Kidney (tissue), 14 donors: ENCODE data around the gene FIBCD1. TPM values are rescaled to one million over a fixed set of nuclear protein-coding genes. Genes with fewer than 3 reads are reported as not detected.

ENCODE experiments used
- DNase-seq, 5 donors: peaks; one replicate each; pipeline ENCODE4 v3.0.0-alpha.2; 2013 to 2020
- FAIRE-seq: peaks from 2 replicates; lab custom pipeline; 2012; peaks lifted over from hg19 to GRCh38; lab: Jason Lieb, UNC
- H3K27ac ChIP-seq, 2 donors: one replicate each; pipeline ENCODE4 v1.7.0; 2013; ENCODE audit warnings: low read depth in 2 of 2, low read length in 2 of 2, inconsistent platforms in 1 of 2
- H3K27me3 ChIP-seq: one replicate; pipeline ENCODE4 v1.7.1; 2013; ENCODE audit warnings: low read length, inconsistent platforms; ENCODE audit not compliant: control insufficient read depth, insufficient read depth
- H3K36me3 ChIP-seq, 3 donors: one replicate each; pipeline versions ENCODE4 v1.7.0 to v1.7.1; 2013; ENCODE audit warnings: low read length in 3 of 3, control low read depth in 1 of 3, inconsistent platforms in 1 of 3; ENCODE audit not compliant: insufficient read depth in 3 of 3, control insufficient read depth in 2 of 3
- H3K4me1 ChIP-seq, 3 donors: one replicate each; pipeline versions ENCODE4 v1.7.0 to v1.7.1; 2013; ENCODE audit warnings: low read length in 3 of 3, inconsistent platforms in 1 of 3, low read depth in 1 of 3; ENCODE audit not compliant: control insufficient read depth in 2 of 3, insufficient read depth in 2 of 3
- H3K4me3 ChIP-seq, 3 donors: one replicate each; pipeline versions ENCODE4 v1.7.0 to v1.8.1; 2013; ENCODE audit warnings: low read length in 3 of 3, control low read depth in 1 of 3, inconsistent platforms in 1 of 3
- H3K9ac ChIP-seq, 3 donors: one replicate each; pipeline versions ENCODE4 v1.7.0 to v1.7.1; 2013; ENCODE audit warnings: low read length in 3 of 3, control low read depth in 1 of 3, inconsistent platforms in 1 of 3
- H3K9me3 ChIP-seq, 3 donors: one replicate each; pipeline versions ENCODE4 v1.7.0 to v1.7.1; 2013; ENCODE audit warnings: low read length in 3 of 3, control low read depth in 1 of 3, inconsistent platforms in 1 of 3; ENCODE audit not compliant: control insufficient read depth in 2 of 3, insufficient read depth in 1 of 3
- intact Hi-C: fragments of 100-400 bp; cut with DNase I; formaldehyde crosslinking; loops from one replicate; pipeline ENCODE4 v1.11.1; 2022
- polyA plus RNA-seq: library from polyadenylated mRNA; stranded (reverse); fragments of 350-450 nt; fragmentation: Illumina TruSeq; extraction: RNeasy Lipid Tissue Mini Kit (QIAGEN cat#74804); gene quantifications from one replicate; pipeline ENCODE4 v1.2.3, GENCODE V29; 2014; ENCODE audit warnings: low read depth, low replicate concordance; ENCODE audit not compliant: insufficient read depth
- total RNA-seq: library from RNA; stranded (reverse); fragmentation: NEBNext Ultra II Directional; extraction: Animal tissue kit (Norgen Biotek cat#: 25700); gene quantifications from one replicate; pipeline ENCODE4 v1.2.1, GENCODE V29; 2021
- TF ChIP-seq, protein P1 (sequence below): IDR thresholded peaks from 3 replicates; pipeline ENCODE4 v1.5.1; 2012; ENCODE audit warnings: mild to moderate bottlenecking, moderate library complexity, borderline replicate concordance; ENCODE audit not compliant: insufficient read depth; ENCODE audit errors: extremely low read depth
- donor health status: control.
- donor health status: control.
- donor health status: control.
- donor health status: control.
- donor health status: control.
- donor health status: DM: yes; HTN: yes; CAD: no.
- donor health status: Normal renal cell carcinoma (clear cell type).

Gene FIBCD1
- total and polyA plus RNA-seq, 2 donors from 2014 or later: 0.25 TPM; not detected in 1

DNA sequence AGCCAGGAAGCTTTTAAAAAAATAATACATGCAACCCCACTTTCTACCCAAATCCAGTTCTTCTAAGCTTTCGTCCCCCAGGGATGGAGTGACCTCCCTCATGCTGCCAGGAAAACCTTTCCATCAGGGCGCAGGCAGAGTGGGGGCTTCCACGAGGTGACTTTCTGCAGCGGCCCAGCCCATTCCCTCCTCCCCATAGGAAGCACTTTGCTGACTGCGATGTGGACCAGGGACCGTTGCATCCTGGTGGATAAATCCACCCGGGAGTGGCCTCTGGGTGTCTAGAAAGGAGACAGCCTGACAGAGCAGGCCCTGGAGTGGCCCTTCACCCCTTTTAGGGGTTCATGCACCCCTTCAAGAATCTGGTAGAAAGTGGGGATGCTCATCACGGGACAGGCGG, 44.0 kb downstream of the FIBCD1 start:
- H3K9ac ChIP-seq: no peak overlapping the region
- H3K9me3 ChIP-seq: no peaks in the 10 kb centered on the region
- DNase-seq: peak in 1 of 5 donors; percentile 28
- peaks cover 0 to 4% (median 3%) of the 10 kb centered on the region in 3 donors for H3K36me3 ChIP-seq
- no peaks in the 10 kb centered on the region for H3K4me1 ChIP-seq
- H3K4me3 ChIP-seq: no peak overlapping the region
- H3K27me3 ChIP-seq: no peaks in the 10 kb centered on the region
- intact Hi-C loops: no loop called here
- TF ChIP-seq, protein P1, sequence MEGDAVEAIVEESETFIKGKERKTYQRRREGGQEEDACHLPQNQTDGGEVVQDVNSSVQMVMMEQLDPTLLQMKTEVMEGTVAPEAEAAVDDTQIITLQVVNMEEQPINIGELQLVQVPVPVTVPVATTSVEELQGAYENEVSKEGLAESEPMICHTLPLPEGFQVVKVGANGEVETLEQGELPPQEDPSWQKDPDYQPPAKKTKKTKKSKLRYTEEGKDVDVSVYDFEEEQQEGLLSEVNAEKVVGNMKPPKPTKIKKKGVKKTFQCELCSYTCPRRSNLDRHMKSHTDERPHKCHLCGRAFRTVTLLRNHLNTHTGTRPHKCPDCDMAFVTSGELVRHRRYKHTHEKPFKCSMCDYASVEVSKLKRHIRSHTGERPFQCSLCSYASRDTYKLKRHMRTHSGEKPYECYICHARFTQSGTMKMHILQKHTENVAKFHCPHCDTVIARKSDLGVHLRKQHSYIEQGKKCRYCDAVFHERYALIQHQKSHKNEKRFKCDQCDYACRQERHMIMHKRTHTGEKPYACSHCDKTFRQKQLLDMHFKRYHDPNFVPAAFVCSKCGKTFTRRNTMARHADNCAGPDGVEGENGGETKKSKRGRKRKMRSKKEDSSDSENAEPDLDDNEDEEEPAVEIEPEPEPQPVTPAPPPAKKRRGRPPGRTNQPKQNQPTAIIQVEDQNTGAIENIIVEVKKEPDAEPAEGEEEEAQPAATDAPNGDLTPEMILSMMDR: no peak
- FAIRE-seq: no peak
- H3K27ac ChIP-seq: no peak overlapping the region

DNA sequence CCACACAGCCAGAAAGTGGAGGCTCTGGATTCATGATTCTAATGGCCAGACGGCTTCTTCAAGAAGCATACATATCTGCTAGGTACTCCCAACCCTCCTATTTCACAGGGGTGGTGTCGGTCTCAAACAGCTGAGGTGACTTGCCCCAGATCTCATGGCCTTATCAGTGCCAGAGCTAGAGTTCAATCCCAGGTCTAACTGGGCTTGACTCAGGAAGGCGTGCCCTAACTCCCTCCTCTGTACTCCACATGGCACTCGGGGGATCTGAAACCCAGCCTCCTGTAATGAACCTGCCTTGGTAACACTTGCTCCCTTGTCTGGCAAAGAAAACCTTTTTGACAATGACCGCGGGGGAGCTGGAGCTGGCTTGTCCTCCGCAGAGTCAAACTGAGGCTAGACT, 44.5 kb downstream of the FIBCD1 start:
- Histone ChIP-seq H3K4me1 (no peaks in the 10 kb centered on the region), H3K36me3 (peaks cover 0 to 8% (median 5%) of the 10 kb centered on the region in 3 donors), H3K9ac (no peak overlapping the region), H3K9me3 (no peaks in the 10 kb centered on the region), H3K27ac (no peak overlapping the region), H3K27me3 (no peaks in the 10 kb centered on the region), H3K4me3 (no peak overlapping the region)
- intact Hi-C loops: no loop called here
- TF ChIP-seq, protein P1: no peak
- DNase-seq: peak in 1 of 5 donors; percentile 41
- no peak for FAIRE-seq

DNA sequence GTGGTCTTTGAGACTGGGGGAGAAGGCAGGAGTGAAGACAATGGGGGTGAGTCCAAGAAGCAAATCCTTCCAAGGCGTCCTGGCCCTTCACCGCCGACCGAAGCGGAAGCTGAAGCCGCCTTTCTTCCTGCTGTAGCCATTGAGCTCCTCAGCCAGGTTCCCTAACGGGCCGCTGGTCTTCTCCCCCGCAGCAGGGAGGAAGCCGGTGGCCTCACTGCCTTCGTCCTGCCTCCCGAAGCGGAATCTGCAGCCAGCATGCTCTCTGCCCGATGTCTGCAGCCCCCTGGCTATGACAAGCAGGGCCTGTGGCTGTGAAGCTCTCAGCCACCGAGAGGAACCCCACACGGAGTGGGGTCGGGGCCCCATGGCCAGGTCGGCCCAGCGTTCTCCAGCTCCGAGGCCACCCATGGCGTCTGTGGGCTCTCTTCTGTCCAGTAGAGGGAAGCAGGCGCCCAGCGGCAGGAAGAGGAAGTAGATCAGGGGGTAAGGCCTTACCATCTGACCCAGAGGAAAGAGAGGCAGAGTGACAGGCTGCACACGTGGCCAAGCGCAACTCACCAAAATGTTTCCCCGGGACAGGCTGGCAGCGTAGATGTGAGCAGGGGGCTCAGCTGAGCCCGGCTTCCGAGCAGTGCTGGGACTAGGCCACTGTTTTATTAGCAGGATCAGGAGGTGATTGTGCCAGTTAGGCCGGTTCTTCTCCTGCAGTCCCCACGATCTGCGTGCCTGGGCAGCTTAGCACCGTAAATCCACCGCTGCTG, 45.5 kb downstream of the FIBCD1 start:
- Histone ChIP-seq H3K4me3 (no peak overlapping the region), H3K36me3 (peaks cover 0 to 8% (median 5%) of the 10 kb centered on the region in 3 donors), H3K4me1 (no peaks in the 10 kb centered on the region), H3K9me3 (no peaks in the 10 kb centered on the region), H3K27ac (no peak overlapping the region), H3K27me3 (no peaks in the 10 kb centered on the region), H3K9ac (no peak overlapping the region)
- intact Hi-C loops: no loop called here
- FAIRE-seq: no peak
- DNase-seq: peak in 3 of 5 donors; percentile 61 to 82 (median 77)
- TF ChIP-seq, protein P1: no peak
